Fibroblast of lung (primary cell): Measurements from ENCODE around the gene FCHO1. TPM values are rescaled to one million over a fixed set of nuclear protein-coding genes. Genes with fewer than 3 reads are reported as not detected.

ENCODE experiments used
- DNase-seq, 2 donors: peaks; one replicate each; pipeline versions ENCODE4 v3.0.0 to v3.0.0-alpha.2; 2010; ENCODE audit warnings: low read depth in 2 of 2
- H2AFZ ChIP-seq: 2 replicates; pipeline ENCODE4 v1.5.1; 2012; ENCODE audit warnings: low read length, control low read depth, inconsistent platforms
- H3K27ac ChIP-seq: 2 replicates; pipeline ENCODE4 v1.5.1; 2011; ENCODE audit warnings: low read length, control low read depth; ENCODE audit not compliant: insufficient read depth
- H3K27me3 ChIP-seq: 2 replicates; pipeline ENCODE4 v1.5.1; 2011; ENCODE audit warnings: mild to moderate bottlenecking, low read length; ENCODE audit not compliant: control insufficient read depth, insufficient read depth
- H3K36me3 ChIP-seq: 2 replicates; pipeline ENCODE4 v1.5.1; 2011; ENCODE audit warnings: low read length; ENCODE audit not compliant: control insufficient read depth, insufficient read depth
- H3K4me1 ChIP-seq: 2 replicates; pipeline ENCODE4 v1.5.1; 2011; ENCODE audit warnings: low read length; ENCODE audit not compliant: control insufficient read depth, insufficient read depth; ENCODE audit errors: extremely low read depth
- H3K4me2 ChIP-seq: 2 replicates; pipeline ENCODE4 v1.5.1; 2011; ENCODE audit warnings: low read length, control low read depth; ENCODE audit not compliant: insufficient read depth; ENCODE audit errors: extremely low read depth
- H3K4me3 ChIP-seq, 4 experiments: fragments of 200-600 bp in 1 of 4; sonication (generic) in 1 of 4; replicated peaks in 1 of 4; 2 replicates each; pipeline ENCODE4 v1.5.1; 2011 to 2016; ENCODE audit warnings: low read length in 4 of 4, low read depth in 3 of 4, mild to moderate bottlenecking in 3 of 4, control low read depth in 2 of 4, inconsistent platforms in 1 of 4, mixed read lengths in 1 of 4; ENCODE audit not compliant: insufficient read depth in 1 of 4; ENCODE audit errors: control extremely low read depth in 1 of 4
- H3K79me2 ChIP-seq: 2 replicates; pipeline ENCODE4 v1.5.1; 2012; ENCODE audit warnings: mild to moderate bottlenecking, low read length, inconsistent platforms; ENCODE audit not compliant: control insufficient read depth, insufficient read depth
- H3K9ac ChIP-seq: 2 replicates; pipeline ENCODE4 v1.5.1; 2011; ENCODE audit warnings: mild to moderate bottlenecking, low read length, control low read depth; ENCODE audit not compliant: insufficient read depth
- H3K9me3 ChIP-seq: 2 replicates; pipeline ENCODE4 v1.5.1; 2012; ENCODE audit warnings: low read depth, low read length; ENCODE audit not compliant: control insufficient read depth, insufficient read depth
- H4K20me1 ChIP-seq: 2 replicates; pipeline ENCODE4 v1.5.1; 2011; ENCODE audit warnings: low read length; ENCODE audit not compliant: control insufficient read depth, insufficient read depth; ENCODE audit errors: extremely low read depth
- EZH2 ChIP-seq: IDR thresholded peaks from 2 replicates; pipeline ENCODE4 v1.5.1; 2012; ENCODE audit warnings: low read length, control low read depth, mild to moderate bottlenecking; ENCODE audit errors: missing control alignments
- polyA plus RNA-seq, 2 donors: library from polyadenylated mRNA; depleted of rRNA in 1 of 2; stranded (reverse) in 1 of 2; unstranded in 1 of 2; fragments of >200 nt; gene quantifications; 2 replicates each; pipeline ENCODE4 v1.2.1, GENCODE V29; 2011 to 2012; ENCODE audit warnings: missing spikeins in 1 of 2
- total RNA-seq: library from RNA; depleted of rRNA; stranded (reverse); fragments of >200 nt; gene quantifications from 2 replicates; pipeline ENCODE4 v1.2.1, GENCODE V29; 2014
- TF ChIP-seq, protein P1 (sequence below), 2 donors: IDR thresholded peaks in 1 of 2; conservative IDR thresholded peaks in 1 of 2; 1 replicate in 1 of 2; 2 replicates in 1 of 2; pipeline ENCODE4 v1.5.1; 2011 to 2012; ENCODE audit warnings: low read length in 2 of 2, control low read depth in 1 of 2, inconsistent platforms in 1 of 2, low read depth in 1 of 2, mild to moderate bottlenecking in 1 of 2

The FCHO1 gene
- total and polyA plus RNA-seq, 2 donors (not counting 1 experiment from before 2014, with no cell fraction given): 0.07 to 0.33 TPM

- Histone ChIP-seq H2AFZ (no peak overlapping the region), H3K27me3 (no peaks in the 10 kb centered on the region), H3K4me3 (no peak overlapping the region), H3K9ac (no peak overlapping the region), H3K4me1 (no peaks in the 10 kb centered on the region), H3K79me2 (no peaks in the 10 kb centered on the region), H3K36me3 (no peaks in the 10 kb centered on the region), H3K4me2 (no peak overlapping the region), H3K27ac (no peak overlapping the region), H4K20me1 (no peaks in the 10 kb centered on the region), H3K9me3 (no peaks in the 10 kb centered on the region)
- TF ChIP-seq, protein P1, sequence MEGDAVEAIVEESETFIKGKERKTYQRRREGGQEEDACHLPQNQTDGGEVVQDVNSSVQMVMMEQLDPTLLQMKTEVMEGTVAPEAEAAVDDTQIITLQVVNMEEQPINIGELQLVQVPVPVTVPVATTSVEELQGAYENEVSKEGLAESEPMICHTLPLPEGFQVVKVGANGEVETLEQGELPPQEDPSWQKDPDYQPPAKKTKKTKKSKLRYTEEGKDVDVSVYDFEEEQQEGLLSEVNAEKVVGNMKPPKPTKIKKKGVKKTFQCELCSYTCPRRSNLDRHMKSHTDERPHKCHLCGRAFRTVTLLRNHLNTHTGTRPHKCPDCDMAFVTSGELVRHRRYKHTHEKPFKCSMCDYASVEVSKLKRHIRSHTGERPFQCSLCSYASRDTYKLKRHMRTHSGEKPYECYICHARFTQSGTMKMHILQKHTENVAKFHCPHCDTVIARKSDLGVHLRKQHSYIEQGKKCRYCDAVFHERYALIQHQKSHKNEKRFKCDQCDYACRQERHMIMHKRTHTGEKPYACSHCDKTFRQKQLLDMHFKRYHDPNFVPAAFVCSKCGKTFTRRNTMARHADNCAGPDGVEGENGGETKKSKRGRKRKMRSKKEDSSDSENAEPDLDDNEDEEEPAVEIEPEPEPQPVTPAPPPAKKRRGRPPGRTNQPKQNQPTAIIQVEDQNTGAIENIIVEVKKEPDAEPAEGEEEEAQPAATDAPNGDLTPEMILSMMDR (conservative IDR thresholded peaks at IDR 0.05 in 1 of 2, IDR thresholded peaks at IDR 0.05 in 1 of 2; ENCODE audit: low read depth in 1 of 2, low read length in 2 of 2): no peak
- TF ChIP-seq EZH2: no peak
- DNase-seq: no peak
Observed at GRCh38 chr19:17764348-17764747, 13.1 kb downstream of the FCHO1 start.

DNA sequence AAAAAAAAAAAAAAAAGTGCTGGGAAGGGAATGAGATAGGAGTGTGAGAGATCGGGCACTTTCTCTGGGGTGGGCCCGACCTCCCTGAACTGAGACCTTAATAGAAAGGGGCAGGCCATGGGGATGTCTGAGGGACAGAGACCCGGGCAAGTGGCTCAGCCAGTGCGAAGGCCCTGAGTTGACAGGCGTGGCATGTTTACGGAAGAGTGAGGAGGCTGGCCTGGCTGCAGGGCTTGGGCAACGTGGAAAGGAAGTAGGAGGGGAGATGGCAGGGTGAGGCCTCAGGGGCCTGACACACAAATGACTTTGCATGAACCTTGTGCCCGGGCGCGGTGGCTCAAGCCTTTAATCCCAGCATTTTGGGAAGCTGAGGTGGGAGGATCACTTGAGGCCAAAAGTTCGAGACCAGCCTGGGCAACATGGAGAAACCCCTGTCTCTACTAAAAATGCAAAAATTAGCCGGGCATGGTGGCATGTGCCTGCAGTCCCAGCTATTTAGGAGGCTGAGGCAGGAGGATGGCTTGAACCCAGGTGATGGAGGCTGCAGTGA lies 13.9 kb downstream of the FCHO1 start:
- Histone ChIP-seq H3K4me1 (no peaks in the 10 kb centered on the region), H3K36me3 (no peaks in the 10 kb centered on the region), H3K4me2 (no peak overlapping the region), H3K79me2 (no peaks in the 10 kb centered on the region), H2AFZ (no peak overlapping the region), H3K27ac (no peak overlapping the region), H3K4me3 (no peak overlapping the region), H3K9ac (no peak overlapping the region), H4K20me1 (no peaks in the 10 kb centered on the region), H3K27me3 (no peaks in the 10 kb centered on the region), H3K9me3 (no peaks in the 10 kb centered on the region)
- no peak for DNase-seq
- TF ChIP-seq, protein P1 (conservative IDR thresholded peaks at IDR 0.05 in 1 of 2, IDR thresholded peaks at IDR 0.05 in 1 of 2; ENCODE audit: low read depth in 1 of 2, low read length in 2 of 2): no peak
- TF ChIP-seq EZH2: no peak

GRCh38 chr19:17766543-17767131 lies 15.4 kb downstream of the FCHO1 start:
- TF ChIP-seq, protein P1 (conservative IDR thresholded peaks at IDR 0.05 in 1 of 2, IDR thresholded peaks at IDR 0.05 in 1 of 2; ENCODE audit: low read depth in 1 of 2, low read length in 2 of 2): peak; percentile 89 to 96
- TF ChIP-seq EZH2: no peak
- Histone ChIP-seq H3K4me2 (peak overlapping the region; percentile 70), H2AFZ (no peak overlapping the region), H3K4me1 (no peaks in the 10 kb centered on the region), H4K20me1 (no peaks in the 10 kb centered on the region), H3K27ac (no peak overlapping the region), H3K4me3 (peak overlapping the region in 1 of 4 experiments; percentile 27), H3K9ac (no peak overlapping the region), H3K79me2 (no peaks in the 10 kb centered on the region), H3K36me3 (no peaks in the 10 kb centered on the region), H3K9me3 (no peaks in the 10 kb centered on the region), H3K27me3 (no peaks in the 10 kb centered on the region)
- peak; percentile 65 to 79 for DNase-seq
